ENCODE results near the gene DDR2. TPM values are rescaled to one million over a fixed set of nuclear protein-coding genes. Genes with fewer than 3 reads are reported as not detected.

The DDR2 gene
- polyA plus RNA-seq, 1 of the 3 experiments (the other 2 are of a cell fraction) = 34.0 TPM

- Histone ChIP-seq H3K27ac (ENCODE audit: low read depth in 2 of 2, low read length in 1 of 2) (no peak overlapping the region), H3K79me2 (ENCODE audit: insufficient read depth) (peaks cover 100% of the 10 kb centered on the region), H3K4me2 (no peak overlapping the region), H3K27me3 (ENCODE audit: insufficient read depth) (no peaks in the 10 kb centered on the region), H4K20me1 (ENCODE audit: insufficient read depth) (peaks cover 95% of the 10 kb centered on the region), H3K9me2 (no peaks in the 10 kb centered on the region), H3K9ac (no peak overlapping the region), H3F3A (replicated peaks; ENCODE audit: insufficient read depth) (peaks cover 6% of the 10 kb centered on the region), H3K9me3 (no peaks in the 10 kb centered on the region), H3K4me3 (ENCODE audit: low read depth in 2 of 2, low read length in 1 of 2) (no peak overlapping the region), H3K4me1 (ENCODE audit: control insufficient read depth in 1 of 2, insufficient read depth in 2 of 2, low read depth in 1 of 2, low read length in 1 of 2) (peaks cover 6 to 25% of the 10 kb centered on the region in 2 experiments; a peak in 3 of 4 replicates), H2AFZ (ENCODE audit: low read depth) (no peak overlapping the region), H3K36me3 (replicated peaks in 1 of 2; ENCODE audit: control insufficient read depth in 1 of 2, insufficient read depth in 2 of 2, low read length in 1 of 2) (peaks cover 15 to 39% of the 10 kb centered on the region in 2 experiments)
- DNase-seq = no peak
- 89% methylated on average over 2 of the region's 2 CpGs for WGBS (ENCODE audit: low lambda C conversion rate)
- ChIA-PET POLR2A (no interaction called here), CTCF (interaction anchor here (1.0 to 1.7 kb wide), 3 partner anchors 9 to 27 kb away, joined by 3 to 8 read pairs (median 4); partner anchors contain the start of gene DDR2)
- TF ChIP-seq, protein P1, sequence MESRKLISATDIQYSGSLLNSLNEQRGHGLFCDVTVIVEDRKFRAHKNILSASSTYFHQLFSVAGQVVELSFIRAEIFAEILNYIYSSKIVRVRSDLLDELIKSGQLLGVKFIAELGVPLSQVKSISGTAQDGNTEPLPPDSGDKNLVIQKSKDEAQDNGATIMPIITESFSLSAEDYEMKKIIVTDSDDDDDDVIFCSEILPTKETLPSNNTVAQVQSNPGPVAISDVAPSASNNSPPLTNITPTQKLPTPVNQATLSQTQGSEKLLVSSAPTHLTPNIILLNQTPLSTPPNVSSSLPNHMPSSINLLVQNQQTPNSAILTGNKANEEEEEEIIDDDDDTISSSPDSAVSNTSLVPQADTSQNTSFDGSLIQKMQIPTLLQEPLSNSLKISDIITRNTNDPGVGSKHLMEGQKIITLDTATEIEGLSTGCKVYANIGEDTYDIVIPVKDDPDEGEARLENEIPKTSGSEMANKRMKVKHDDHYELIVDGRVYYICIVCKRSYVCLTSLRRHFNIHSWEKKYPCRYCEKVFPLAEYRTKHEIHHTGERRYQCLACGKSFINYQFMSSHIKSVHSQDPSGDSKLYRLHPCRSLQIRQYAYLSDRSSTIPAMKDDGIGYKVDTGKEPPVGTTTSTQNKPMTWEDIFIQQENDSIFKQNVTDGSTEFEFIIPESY (IDR thresholded peaks at IDR 0.05; ENCODE audit: borderline replicate concordance, low read depth) = no peak
- TF ChIP-seq REST (IDR thresholded peaks at IDR 0.05; ENCODE audit: low read depth, low read length) (no peak), YY1 (IDR thresholded peaks at IDR 0.05; ENCODE audit: low read depth) (no peak), EZH2phosphoT487 (IDR thresholded peaks at IDR 0.05; ENCODE audit: borderline replicate concordance, low read depth) (no peak), USF2 (IDR thresholded peaks at IDR 0.05; ENCODE audit: borderline replicate concordance, low read depth, low read length) (no peak), EP300 (IDR thresholded peaks at IDR 0.05; ENCODE audit: borderline replicate concordance in 1 of 2, low read depth in 1 of 2, low read length in 1 of 2) (no peak), TAF1 (IDR thresholded peaks at IDR 0.05; ENCODE audit: borderline replicate concordance, low read depth, low read length) (no peak), CHD2 (IDR thresholded peaks at IDR 0.05; ENCODE audit: low read length, partially characterized antibody) (no peak), FOSL2 (IDR thresholded peaks at IDR 0.05; ENCODE audit: borderline replicate concordance, low read depth) (no peak), TEAD4 (IDR thresholded peaks at IDR 0.05; ENCODE audit: borderline replicate concordance, insufficient read depth) (no peak), NFIC (IDR thresholded peaks at IDR 0.05; ENCODE audit: borderline replicate concordance) (no peak), ELF1 (IDR thresholded peaks at IDR 0.05) (no peak), POLR2AphosphoS5 (IDR thresholded peaks at IDR 0.05; ENCODE audit: low read depth, low read length) (no peak), MXI1 (IDR thresholded peaks at IDR 0.05; ENCODE audit: low read depth, low read length) (no peak), NRF1 (IDR thresholded peaks at IDR 0.05; ENCODE audit: low read depth, low read length) (no peak), IRF3 (IDR thresholded peaks at IDR 0.05; ENCODE audit: low read depth, low read length) (no peak), SIN3A (IDR thresholded peaks at IDR 0.05; ENCODE audit: borderline replicate concordance, low read depth, low read length) (no peak), SMC3 (IDR thresholded peaks at IDR 0.05; ENCODE audit: low read depth, low read length) (no peak), FOXJ3 (CRISPR knock-in tag; IDR thresholded peaks at IDR 0.05) (no peak)
- TF ChIP-seq, protein P2, sequence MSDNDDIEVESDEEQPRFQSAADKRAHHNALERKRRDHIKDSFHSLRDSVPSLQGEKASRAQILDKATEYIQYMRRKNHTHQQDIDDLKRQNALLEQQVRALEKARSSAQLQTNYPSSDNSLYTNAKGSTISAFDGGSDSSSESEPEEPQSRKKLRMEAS (IDR thresholded peaks at IDR 0.05; ENCODE audit: low read depth) = no peak
Observed at GRCh38 chr1:162641114-162641513, 8.8 kb downstream of the DDR2 start.
